ENCODE measurements around the gene LOX.
"Not testable (repeated sequence)": the region's sequence is repeated elsewhere in the genome, so short reads cannot be mapped to it uniquely, and the experiment has no call there.

The LOX gene

DNA sequence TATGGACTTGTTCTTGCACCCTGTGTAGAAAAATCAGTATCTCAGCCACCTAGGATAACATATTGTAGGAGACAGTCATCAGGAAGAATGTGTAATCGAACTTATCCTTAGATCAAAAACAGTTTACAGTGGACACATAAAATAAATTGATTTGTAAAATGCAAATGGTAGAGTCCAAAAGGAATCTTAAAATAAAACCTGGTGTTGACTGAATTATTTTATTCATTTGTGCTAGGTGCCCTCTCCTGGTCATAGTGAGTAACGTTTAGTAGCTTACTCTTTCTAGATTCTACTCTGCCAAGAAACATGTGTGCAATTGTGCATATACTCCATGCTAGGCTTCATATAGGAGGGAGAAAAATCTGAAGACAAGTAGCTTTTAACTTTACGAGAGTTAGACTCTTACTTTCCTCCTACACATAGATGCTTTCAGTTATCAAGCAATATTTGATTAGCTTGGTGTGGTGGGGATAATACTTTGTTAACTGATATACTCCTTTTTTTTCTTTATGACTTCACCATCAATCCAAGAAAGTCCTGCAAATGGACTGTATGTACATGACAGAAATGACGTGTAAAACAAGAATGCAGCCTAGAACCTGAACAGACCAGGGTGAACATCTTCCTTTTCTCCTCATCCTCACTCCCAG, 23.7 kb upstream of the LOX start:
- ChIA-PET CTCF (interaction anchor here (0.5 to 2.2 kb wide), 11 partner anchors 8 to 875 kb away, joined by 3 to 14 read pairs (median 4); no protein-coding TSS in a partner anchor), POLR2A (ENCODE audit: low non-redundant PET) (no interaction called here)
- no peak overlapping the region for H3K27ac ChIP-seq
- TF ChIP-seq, protein P1, sequence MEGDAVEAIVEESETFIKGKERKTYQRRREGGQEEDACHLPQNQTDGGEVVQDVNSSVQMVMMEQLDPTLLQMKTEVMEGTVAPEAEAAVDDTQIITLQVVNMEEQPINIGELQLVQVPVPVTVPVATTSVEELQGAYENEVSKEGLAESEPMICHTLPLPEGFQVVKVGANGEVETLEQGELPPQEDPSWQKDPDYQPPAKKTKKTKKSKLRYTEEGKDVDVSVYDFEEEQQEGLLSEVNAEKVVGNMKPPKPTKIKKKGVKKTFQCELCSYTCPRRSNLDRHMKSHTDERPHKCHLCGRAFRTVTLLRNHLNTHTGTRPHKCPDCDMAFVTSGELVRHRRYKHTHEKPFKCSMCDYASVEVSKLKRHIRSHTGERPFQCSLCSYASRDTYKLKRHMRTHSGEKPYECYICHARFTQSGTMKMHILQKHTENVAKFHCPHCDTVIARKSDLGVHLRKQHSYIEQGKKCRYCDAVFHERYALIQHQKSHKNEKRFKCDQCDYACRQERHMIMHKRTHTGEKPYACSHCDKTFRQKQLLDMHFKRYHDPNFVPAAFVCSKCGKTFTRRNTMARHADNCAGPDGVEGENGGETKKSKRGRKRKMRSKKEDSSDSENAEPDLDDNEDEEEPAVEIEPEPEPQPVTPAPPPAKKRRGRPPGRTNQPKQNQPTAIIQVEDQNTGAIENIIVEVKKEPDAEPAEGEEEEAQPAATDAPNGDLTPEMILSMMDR (conservative IDR thresholded peaks at IDR 0.05; ENCODE audit: low read depth) = peak; percentile 84
- peak; percentile 42 for DNase-seq (ENCODE audit: low spot score)

DNA sequence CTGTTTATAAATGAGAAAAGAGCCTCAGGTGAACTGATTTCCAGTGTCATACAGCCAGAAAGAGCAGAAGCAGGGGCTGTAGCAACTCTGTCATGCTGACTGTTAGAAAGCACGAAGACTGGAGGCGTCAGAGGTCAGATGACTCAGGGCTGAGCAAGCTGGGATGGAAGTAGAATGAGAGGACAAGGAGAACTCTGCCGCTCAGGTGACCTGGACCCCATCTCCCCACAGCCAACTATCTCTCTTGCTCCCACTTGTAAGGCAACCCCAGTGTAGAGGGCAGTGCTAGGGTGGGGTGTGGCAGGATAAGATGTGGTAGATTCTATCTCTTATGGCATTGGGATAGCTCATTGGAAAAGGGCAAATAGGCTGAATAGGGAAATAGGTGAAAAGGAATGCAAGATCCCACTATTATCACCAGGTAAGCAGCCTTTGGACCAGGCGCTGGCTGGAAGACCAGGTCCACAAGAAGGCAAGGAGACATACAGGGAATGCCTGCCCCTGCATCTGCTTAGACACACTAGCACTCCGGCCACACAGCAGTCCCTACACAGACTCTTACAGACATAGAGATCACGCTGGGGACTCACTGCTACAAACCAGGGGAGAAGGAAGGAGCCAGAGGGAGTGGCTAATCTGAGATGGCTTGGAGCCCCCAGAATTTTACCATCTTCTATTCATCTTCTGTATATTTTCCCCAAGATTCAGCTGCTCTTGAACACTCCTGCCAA, 21.2 kb upstream of the LOX start:
- peak; percentile 75 for DNase-seq (ENCODE audit: low spot score)
- POLR2A ChIA-PET (ENCODE audit: low non-redundant PET) = no interaction called here

DNA sequence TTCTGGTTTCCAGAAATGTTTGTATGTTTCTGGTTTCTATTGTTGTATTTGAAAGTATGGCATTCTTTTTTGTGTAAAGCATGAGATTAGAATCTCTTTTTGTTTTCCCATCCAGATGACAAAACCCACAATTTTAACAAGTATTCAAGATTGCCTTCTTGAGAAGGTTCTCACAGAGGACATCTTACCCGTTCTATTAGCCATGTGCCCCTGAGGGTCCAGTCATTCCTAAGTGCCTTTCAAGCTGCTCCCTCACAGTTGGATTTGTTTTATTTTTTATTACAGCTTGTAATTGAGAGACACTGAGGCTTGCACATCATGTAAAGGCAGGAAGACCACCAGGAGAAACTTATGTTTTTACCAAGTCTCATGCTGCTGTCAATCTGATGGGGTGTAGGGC, 19.3 kb upstream of the LOX start:
- ChIA-PET POLR2A (ENCODE audit: low non-redundant PET) (no interaction called here), CTCF (interaction anchor here (0.6 to 1.5 kb wide), 2 partner anchors 59 to 186 kb away, joined by 3 to 4 read pairs; no protein-coding TSS in a partner anchor)
- no peak for DNase-seq (ENCODE audit: low spot score)
- H3K27ac ChIP-seq = no peak overlapping the region
- TF ChIP-seq, protein P1 (conservative IDR thresholded peaks at IDR 0.05; ENCODE audit: low read depth) = no peak

More for the DNA sequence above, 21.2 kb upstream of the LOX start:
- H3K27ac ChIP-seq = peak overlapping the region; percentile 30
- CTCF ChIA-PET = interaction anchor here (0.6 to 0.7 kb wide), 2 partner anchors 12 to 176 kb away, joined by 3 to 4 read pairs; no protein-coding TSS in a partner anchor
- TF ChIP-seq, protein P1 (conservative IDR thresholded peaks at IDR 0.05; ENCODE audit: low read depth) = no peak

DNA sequence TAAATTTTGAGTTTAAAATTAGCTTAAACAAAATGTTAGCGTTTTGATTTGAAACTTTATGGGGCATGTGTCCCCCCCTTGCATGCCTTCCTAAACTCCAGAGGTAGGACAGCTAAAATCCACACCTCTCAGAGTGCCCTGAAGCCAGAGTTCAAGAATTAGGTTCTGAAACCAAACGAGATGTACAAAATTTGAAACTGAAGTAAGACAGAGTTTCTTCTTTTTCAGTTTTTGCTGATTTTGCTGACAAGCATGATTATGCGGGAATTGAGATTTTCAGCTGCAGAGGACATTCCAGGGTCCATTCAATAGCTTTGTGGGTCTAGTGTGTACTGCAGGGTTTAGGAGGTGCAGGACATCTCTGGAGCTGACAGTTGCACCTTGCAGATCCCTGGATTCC, 17.1 kb upstream of the LOX start:
- POLR2A ChIA-PET (ENCODE audit: low non-redundant PET) = no interaction called here
- CTCF ChIA-PET = interaction anchor here (0.7 to 1.0 kb wide), 2 partner anchors 10 to 15 kb away, joined by 3 read pairs; no protein-coding TSS in a partner anchor
- TF ChIP-seq, protein P1 (conservative IDR thresholded peaks at IDR 0.05; ENCODE audit: low read depth) = no peak
- DNase-seq (ENCODE audit: low spot score) = no peak
- H3K27ac ChIP-seq = no peak overlapping the region

DNA sequence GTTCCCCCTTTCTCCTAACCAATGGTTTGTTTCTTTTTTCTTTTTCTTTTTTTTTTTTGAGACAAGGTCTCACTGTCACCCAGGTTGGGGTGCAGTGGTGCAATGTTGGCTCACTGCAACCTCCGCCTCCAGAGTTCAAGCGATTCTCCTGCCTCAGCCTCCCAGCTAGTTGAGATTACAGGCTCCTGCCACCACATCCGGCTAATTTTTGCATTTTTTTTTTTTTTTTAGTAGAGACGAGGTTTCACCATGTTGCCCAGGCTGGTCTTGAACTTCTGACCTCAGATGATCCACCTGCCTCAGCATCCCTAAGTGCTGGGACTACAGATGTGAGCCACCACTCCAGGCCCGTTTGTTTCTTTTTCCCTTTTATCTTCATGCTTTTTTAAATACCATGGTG, 16.2 kb upstream of the LOX start:
- H3K27ac ChIP-seq; POLR2A ChIA-PET (ENCODE audit: low non-redundant PET): not testable (repeated sequence)

DNA sequence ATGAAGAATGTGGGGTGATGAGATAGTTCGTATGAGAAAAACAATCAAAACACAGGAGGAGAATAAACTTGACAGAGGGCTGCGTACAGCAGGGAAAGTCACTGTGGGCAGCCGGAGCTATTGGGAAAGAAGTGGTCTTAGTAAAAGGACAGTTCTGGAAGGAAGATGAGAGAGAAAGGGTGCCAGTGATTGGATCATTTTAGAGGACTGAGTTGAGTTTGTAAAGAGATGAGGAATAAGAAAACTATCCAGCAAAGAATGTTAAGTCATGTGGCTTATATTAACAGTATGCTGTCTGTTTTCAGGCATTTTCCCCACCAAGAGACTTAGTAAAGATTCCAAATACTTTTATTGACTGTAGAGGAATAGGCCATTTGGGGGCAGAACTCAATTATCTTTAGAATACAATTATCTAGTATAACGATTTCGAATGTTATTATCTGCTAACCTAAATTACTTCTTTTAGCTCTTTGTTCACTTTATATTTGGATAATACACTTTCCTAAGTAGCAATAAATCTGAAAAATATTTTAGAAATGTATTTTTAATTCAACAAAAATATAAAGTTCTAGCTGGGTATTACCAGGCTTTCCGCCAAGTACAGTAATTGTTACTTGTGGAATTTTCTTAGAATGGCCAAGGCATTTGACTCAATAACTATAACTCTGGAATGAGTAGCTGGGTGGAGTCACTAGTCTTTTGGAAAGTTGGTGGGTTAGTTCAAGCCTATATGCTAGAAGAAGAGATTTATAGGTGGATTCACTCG, 15.5 kb upstream of the LOX start:
- H3K27ac ChIP-seq = no peak overlapping the region
- POLR2A ChIA-PET (ENCODE audit: low non-redundant PET) = no interaction called here
- DNase-seq (ENCODE audit: low spot score) = no peak
- CTCF ChIA-PET = interaction anchor here (0.7 to 2.4 kb wide), 6 partner anchors 8 to 211 kb away, joined by 3 to 21 read pairs (median 7); partner anchors contain the start of genes LOX and ZNF474
- TF ChIP-seq, protein P1 (conservative IDR thresholded peaks at IDR 0.05; ENCODE audit: low read depth) = no peak

More for the DNA sequence above, 16.2 kb upstream of the LOX start:
- DNase-seq (ENCODE audit: low spot score) = not testable (repeated sequence)
- CTCF ChIA-PET = interaction anchor here (0.7 to 1.0 kb wide), 2 partner anchors 11 to 212 kb away, joined by 3 to 6 read pairs; no protein-coding TSS in a partner anchor
